ENCODE data around the gene PPRC1. TPM values are rescaled to one million over a fixed set of nuclear protein-coding genes. Genes with fewer than 3 reads are reported as not detected.

PPRC1 gene
- polyA plus RNA-seq, 1 donor from 2014 or later: 6.0 TPM

GRCh38 chr10:102123223-102123622 lies 9.6 kb upstream of the PPRC1 start:
- H3K9me3 ChIP-seq (ENCODE audit: low read length): no peaks in the 10 kb centered on the region
- H3K27ac ChIP-seq (ENCODE audit: low read length): no peak overlapping the region
- no peak overlapping the region for H3K4me2 ChIP-seq (ENCODE audit: low read length)
- H3K36me3 ChIP-seq (ENCODE audit: insufficient read depth, low read length): no peaks in the 10 kb centered on the region
- peaks cover 16% of the 10 kb centered on the region for H3K79me2 ChIP-seq (replicated peaks; ENCODE audit: insufficient read depth, low read length)
- H2AFZ ChIP-seq (ENCODE audit: low read depth, low read length): no peak overlapping the region
- no peak overlapping the region for H3K9ac ChIP-seq (ENCODE audit: low read length)
- H3K9me2 ChIP-seq (ENCODE audit: insufficient read depth, low read length): no peaks in the 10 kb centered on the region
- no peaks in the 10 kb centered on the region for H3F3A ChIP-seq (ENCODE audit: insufficient read depth, low read length, poor library complexity, severe bottlenecking)
- H3K27me3 ChIP-seq (ENCODE audit: insufficient read depth, low read depth, low read length): no peaks in the 10 kb centered on the region
- no peak for TF ChIP-seq TAF1 (IDR thresholded peaks at IDR 0.05; ENCODE audit: low read depth)
- no peak for TF ChIP-seq EP300 (conservative IDR thresholded peaks at IDR 0.05; ENCODE audit: poor library complexity, severe bottlenecking)
- no peak for TF ChIP-seq POLR2AphosphoS5 (IDR thresholded peaks at IDR 0.05)
- TF ChIP-seq SMC3 (conservative IDR thresholded peaks at IDR 0.05; ENCODE audit: poor library complexity): no peak
- no peak for TF ChIP-seq CTCF (IDR thresholded peaks at IDR 0.05; ENCODE audit: poor library complexity, severe bottlenecking)
- no peak for TF ChIP-seq REST (IDR thresholded peaks at IDR 0.05; ENCODE audit: borderline replicate concordance)
- TF ChIP-seq RAD21 (conservative IDR thresholded peaks at IDR 0.05): no peak
- no peak for TF ChIP-seq MXI1 (conservative IDR thresholded peaks at IDR 0.05; ENCODE audit: poor library complexity, severe bottlenecking)
- no peak for TF ChIP-seq EZH2 (IDR thresholded peaks at IDR 0.05; ENCODE audit: borderline replicate concordance, insufficient read depth, low read length, poor library complexity, severe bottlenecking)
- H3K4me3 ChIP-seq (ENCODE audit: low read length): no peak overlapping the region
- H4K20me1 ChIP-seq (ENCODE audit: insufficient read depth): no peaks in the 10 kb centered on the region

GRCh38 chr10:102131286-102132170 lies 1.3 kb upstream of the PPRC1 start:
- Histone ChIP-seq H2AFZ (ENCODE audit: low read depth, low read length) (no peak overlapping the region), H3K9me3 (ENCODE audit: low read length) (no peaks in the 10 kb centered on the region), H3K9me2 (ENCODE audit: insufficient read depth, low read length) (no peaks in the 10 kb centered on the region), H3K36me3 (ENCODE audit: insufficient read depth, low read length) (no peaks in the 10 kb centered on the region), H4K20me1 (ENCODE audit: insufficient read depth) (no peaks in the 10 kb centered on the region), H3K79me2 (replicated peaks; ENCODE audit: insufficient read depth, low read length) (peaks cover 27% of the 10 kb centered on the region), H3K4me2 (ENCODE audit: low read length) (no peak overlapping the region), H3K4me3 (ENCODE audit: low read length) (no peak overlapping the region), H3F3A (ENCODE audit: insufficient read depth, low read length, poor library complexity, severe bottlenecking) (no peaks in the 10 kb centered on the region), H3K27me3 (ENCODE audit: insufficient read depth, low read depth, low read length) (no peaks in the 10 kb centered on the region), H3K27ac (ENCODE audit: low read length) (no peak overlapping the region), H3K9ac (ENCODE audit: low read length) (no peak overlapping the region)
- TF ChIP-seq TAF1 (IDR thresholded peaks at IDR 0.05; ENCODE audit: low read depth) (no peak), SMC3 (conservative IDR thresholded peaks at IDR 0.05; ENCODE audit: poor library complexity) (no peak), CTCF (IDR thresholded peaks at IDR 0.05; ENCODE audit: poor library complexity, severe bottlenecking) (no peak), REST (IDR thresholded peaks at IDR 0.05; ENCODE audit: borderline replicate concordance) (no peak), POLR2AphosphoS5 (IDR thresholded peaks at IDR 0.05) (no peak), RAD21 (conservative IDR thresholded peaks at IDR 0.05) (no peak)
